ENCODE results near the gene PIK3C2A. TPM values are rescaled to one million over a fixed set of nuclear protein-coding genes. Genes with fewer than 3 reads are reported as not detected.
A peak's percentile ranks its signal among the peaks of the same experiment; 100 is the strongest.

Gene PIK3C2A
- total RNA-seq, 1 donor from 2014 or later = 63.1 TPM

GRCh38 chr11:17165247-17165890 lies 42.4 kb downstream of the PIK3C2A start:
- no peak for DNase-seq (ENCODE audit: extremely low spot score, unreplicated experiment)
- no peak for TF ChIP-seq CTCF (IDR thresholded peaks at IDR 0.05)
- H3K36me3 Mint-ChIP-seq (ENCODE audit: unreplicated experiment) = peaks cover 26% of the 10 kb centered on the region
- H3K4me1 Mint-ChIP-seq (ENCODE audit: unreplicated experiment) = peaks cover 41% of the 10 kb centered on the region
- H3K4me3 Mint-ChIP-seq (ENCODE audit: unreplicated experiment) = no peak overlapping the region
- no peaks in the 10 kb centered on the region for H3K9me3 Mint-ChIP-seq (ENCODE audit: unreplicated experiment)
- H3K27me3 Mint-ChIP-seq (ENCODE audit: unreplicated experiment) = no peaks in the 10 kb centered on the region
- H3K27ac Mint-ChIP-seq (ENCODE audit: unreplicated experiment) = peak overlapping the region; percentile 59

GRCh38 chr11:17164361-17165246 lies 43.2 kb downstream of the PIK3C2A start:
- Mint-ChIP-seq H3K36me3 (ENCODE audit: unreplicated experiment) (peaks cover 23% of the 10 kb centered on the region), H3K4me1 (ENCODE audit: unreplicated experiment) (peaks cover 40% of the 10 kb centered on the region), H3K27ac (ENCODE audit: unreplicated experiment) (peak overlapping the region; percentile 59), H3K4me3 (ENCODE audit: unreplicated experiment) (no peak overlapping the region), H3K9me3 (ENCODE audit: unreplicated experiment) (no peaks in the 10 kb centered on the region), H3K27me3 (ENCODE audit: unreplicated experiment) (no peaks in the 10 kb centered on the region)
- TF ChIP-seq CTCF (IDR thresholded peaks at IDR 0.05) = no peak
- DNase-seq (ENCODE audit: extremely low spot score, unreplicated experiment) = no peak

- no peak for DNase-seq (ENCODE audit: extremely low spot score, unreplicated experiment)
- Mint-ChIP-seq H3K4me1 (ENCODE audit: unreplicated experiment) (peaks cover 44% of the 10 kb centered on the region), H3K4me3 (ENCODE audit: unreplicated experiment) (no peak overlapping the region), H3K36me3 (ENCODE audit: unreplicated experiment) (peaks cover 17% of the 10 kb centered on the region), H3K27ac (ENCODE audit: unreplicated experiment) (no peak overlapping the region), H3K27me3 (ENCODE audit: unreplicated experiment) (no peaks in the 10 kb centered on the region), H3K9me3 (ENCODE audit: unreplicated experiment) (no peaks in the 10 kb centered on the region)
- TF ChIP-seq CTCF (IDR thresholded peaks at IDR 0.05) = no peak
Measured at GRCh38 chr11:17163736-17164135, 44.0 kb downstream of the PIK3C2A start.

GRCh38 chr11:17163291-17163690 lies 44.5 kb downstream of the PIK3C2A start:
- H3K36me3 Mint-ChIP-seq (ENCODE audit: unreplicated experiment) = peaks cover 15% of the 10 kb centered on the region
- DNase-seq (ENCODE audit: extremely low spot score, unreplicated experiment) = no peak
- H3K4me1 Mint-ChIP-seq (ENCODE audit: unreplicated experiment) = peaks cover 44% of the 10 kb centered on the region
- no peak for TF ChIP-seq CTCF (IDR thresholded peaks at IDR 0.05)
- no peaks in the 10 kb centered on the region for H3K9me3 Mint-ChIP-seq (ENCODE audit: unreplicated experiment)
- H3K4me3 Mint-ChIP-seq (ENCODE audit: unreplicated experiment) = no peak overlapping the region
- no peak overlapping the region for H3K27ac Mint-ChIP-seq (ENCODE audit: unreplicated experiment)
- H3K27me3 Mint-ChIP-seq (ENCODE audit: unreplicated experiment) = no peaks in the 10 kb centered on the region

- DNase-seq (ENCODE audit: extremely low spot score, unreplicated experiment) = no peak
- no peak for TF ChIP-seq CTCF (IDR thresholded peaks at IDR 0.05)
- Mint-ChIP-seq H3K36me3 (ENCODE audit: unreplicated experiment) (peaks cover 6% of the 10 kb centered on the region), H3K27me3 (ENCODE audit: unreplicated experiment) (no peaks in the 10 kb centered on the region), H3K4me1 (ENCODE audit: unreplicated experiment) (peaks cover 44% of the 10 kb centered on the region), H3K4me3 (ENCODE audit: unreplicated experiment) (no peak overlapping the region), H3K9me3 (ENCODE audit: unreplicated experiment) (no peaks in the 10 kb centered on the region), H3K27ac (ENCODE audit: unreplicated experiment) (no peak overlapping the region)
Measured at GRCh38 chr11:17162376-17162775, 45.4 kb downstream of the PIK3C2A start.
